ENCODE data around the gene CPN2. TPM values are rescaled to one million over a fixed set of nuclear protein-coding genes. Genes with fewer than 3 reads are reported as not detected.

The CPN2 gene
- total RNA-seq, 1 experiment from 2014 or later, result not detected

DNA sequence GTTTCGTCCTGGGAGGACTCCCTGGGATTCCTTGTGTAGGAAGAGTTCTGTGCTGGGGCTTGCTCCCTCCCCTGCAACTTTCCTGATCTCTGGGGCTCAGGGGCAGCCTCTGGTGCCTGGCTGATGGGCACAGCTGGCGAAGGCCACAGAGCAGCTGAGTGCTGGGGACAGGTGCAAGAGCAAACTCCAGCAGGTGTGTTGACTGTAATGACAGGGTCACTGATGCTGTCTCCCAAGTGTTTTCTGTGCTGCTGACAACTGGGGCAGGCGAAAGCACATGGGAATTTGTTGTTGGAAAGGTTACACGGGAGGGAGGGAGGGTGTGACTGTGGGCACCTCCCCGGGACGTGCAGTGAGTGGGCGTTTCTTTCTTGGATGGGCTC, 21.6 kb downstream of the CPN2 start:
- Histone ChIP-seq H3K4me1 (ENCODE audit: insufficient read depth, low read length) (no peaks in the 10 kb centered on the region), H3K9ac (ENCODE audit: extremely low read depth, insufficient read length, low read length) (no peak overlapping the region), H4K8ac (replicated peaks; ENCODE audit: insufficient read length, low read depth, low read length) (no peak overlapping the region), H3K56ac (ENCODE audit: insufficient read length, low read depth, low read length) (no peak overlapping the region), H3K4me2 (ENCODE audit: insufficient read depth, insufficient read length, low read length) (no peak overlapping the region), H2BK12ac (ENCODE audit: insufficient read length, low read depth, low read length) (no peak overlapping the region), H2BK120ac (ENCODE audit: low read depth, low read length, poor library complexity, severe bottlenecking) (no peak overlapping the region), H3T11ph (ENCODE audit: low read length) (no peak overlapping the region), H3K14ac (ENCODE audit: insufficient read depth, low read length) (no peak overlapping the region), H2AK5ac (ENCODE audit: insufficient read length, low read length) (no peak overlapping the region), H3K27me3 (ENCODE audit: insufficient read depth, low read length) (peaks cover 11% of the 10 kb centered on the region; the same call in 1 of the 2 replicates), H3K9me3 (ENCODE audit: control insufficient read depth, low read depth, low read length) (no peaks in the 10 kb centered on the region), H2BK20ac (ENCODE audit: low read depth, low read length, poor library complexity, severe bottlenecking) (no peak overlapping the region), H3K27ac (ENCODE audit: insufficient read length, low read depth, low read length) (no peak overlapping the region), H3K23me2 (ENCODE audit: insufficient read length, low read depth, low read length, poor library complexity, severe bottlenecking) (peaks cover 5% of the 10 kb centered on the region), H3K79me1 (ENCODE audit: insufficient read depth, low read depth, low read length, poor library complexity, severe bottlenecking) (no peaks in the 10 kb centered on the region), H4K20me1 (ENCODE audit: control insufficient read depth, insufficient read depth, insufficient read length) (peaks cover 5% of the 10 kb centered on the region), H3K79me2 (ENCODE audit: insufficient read depth, low read length) (no peaks in the 10 kb centered on the region), H4K91ac (ENCODE audit: insufficient read length, low read depth, low read length) (no peak overlapping the region), H3K18ac (ENCODE audit: insufficient read length, low read depth, low read length) (no peak overlapping the region), H2BK5ac (ENCODE audit: insufficient read length, low read length) (no peak overlapping the region), H2AFZ (ENCODE audit: low read length) (no peak overlapping the region), H4K5ac (ENCODE audit: insufficient read length, low read depth, low read length) (no peak overlapping the region), H2BK15ac (ENCODE audit: low read depth, low read length) (no peak overlapping the region), H3K4ac (ENCODE audit: low read depth, low read length) (no peak overlapping the region), H3K23ac (ENCODE audit: insufficient read length, low read depth, low read length) (no peak overlapping the region)
- no peak overlapping the region for H3K4me3 Mint-ChIP-seq
- H3K27ac Mint-ChIP-seq, result no peak overlapping the region
- H3K4me1 Mint-ChIP-seq, result peaks cover 17 to 24% of the 10 kb centered on the region in 2 experiments
- no peaks in the 10 kb centered on the region; a peak in 1 of 7 replicates for H3K36me3 Mint-ChIP-seq (ENCODE audit: insufficient read depth in 1 of 3, low read depth in 3 of 3)
- H3K9me3 Mint-ChIP-seq, result no peaks in the 10 kb centered on the region; a peak in 1 of 5 replicates
- TF ChIP-seq, protein P1, sequence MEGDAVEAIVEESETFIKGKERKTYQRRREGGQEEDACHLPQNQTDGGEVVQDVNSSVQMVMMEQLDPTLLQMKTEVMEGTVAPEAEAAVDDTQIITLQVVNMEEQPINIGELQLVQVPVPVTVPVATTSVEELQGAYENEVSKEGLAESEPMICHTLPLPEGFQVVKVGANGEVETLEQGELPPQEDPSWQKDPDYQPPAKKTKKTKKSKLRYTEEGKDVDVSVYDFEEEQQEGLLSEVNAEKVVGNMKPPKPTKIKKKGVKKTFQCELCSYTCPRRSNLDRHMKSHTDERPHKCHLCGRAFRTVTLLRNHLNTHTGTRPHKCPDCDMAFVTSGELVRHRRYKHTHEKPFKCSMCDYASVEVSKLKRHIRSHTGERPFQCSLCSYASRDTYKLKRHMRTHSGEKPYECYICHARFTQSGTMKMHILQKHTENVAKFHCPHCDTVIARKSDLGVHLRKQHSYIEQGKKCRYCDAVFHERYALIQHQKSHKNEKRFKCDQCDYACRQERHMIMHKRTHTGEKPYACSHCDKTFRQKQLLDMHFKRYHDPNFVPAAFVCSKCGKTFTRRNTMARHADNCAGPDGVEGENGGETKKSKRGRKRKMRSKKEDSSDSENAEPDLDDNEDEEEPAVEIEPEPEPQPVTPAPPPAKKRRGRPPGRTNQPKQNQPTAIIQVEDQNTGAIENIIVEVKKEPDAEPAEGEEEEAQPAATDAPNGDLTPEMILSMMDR (conservative IDR thresholded peaks at IDR 0.05), result no peak
- no CpG with 5 or more reads among the region's 7 CpGs for WGBS (ENCODE audit: extremely low coverage, insufficient read length, low lambda C conversion rate)
- no peak for DNase-seq
- H3K27me3 Mint-ChIP-seq (ENCODE audit: low read depth), result peaks cover 38% of the 10 kb centered on the region

Data from H9 (cell line).